ENCODE data around the gene CD47. TPM values are rescaled to one million over a fixed set of nuclear protein-coding genes. Genes with fewer than 3 reads are reported as not detected.

CD47 gene
- 180 TPM for total RNA-seq

GRCh38 chr3:108090701-108091497, at the start of gene CD47:
Gene CD47 (minus strand): TSS chr3:108091031. CDS start chr3:108090908, 123 bp downstream.

Other genes with a start within 250 kb of the CD47 start
- gene IFT57, start 131.4 kb upstream of the CD47 start, total RNA-seq: 87.9 TPM
- gene HHLA2, start 205.5 kb upstream of the CD47 start, total RNA-seq: not detected

Measured in camera-type eye (tissue), 1 donor.